DOHH2 (cell line): ENCODE measurements around the gene SLC26A6.

ENCODE experiments used
- CTCF ChIP-seq: fragments of 200-600 bp; sonication (generic); IDR thresholded peaks from one replicate; pipeline ENCODE4 v1.5.1; 2014; ENCODE audit warnings: antibody characterized with exemption, mild to moderate bottlenecking, low read depth, low read length; ENCODE audit not compliant: poor library complexity, severe bottlenecking
- EZH2phosphoT487 ChIP-seq: fragments of 200-600 bp; sonication (generic); IDR thresholded peaks from 2 replicates; pipeline ENCODE4 v1.6.1; 2017; ENCODE audit warnings: borderline replicate concordance, mild to moderate bottlenecking, antibody characterized with exemption, low read length, moderate library complexity, mixed read lengths

GRCh38 chr3:48587686-48588085 is 47.6 kb downstream of the SLC26A6 start:
- TF ChIP-seq CTCF (no peak), EZH2phosphoT487 (no peak)
